HepG2 (cell line): ENCODE measurements around the gene NUP133. TPM values are rescaled to one million over a fixed set of nuclear protein-coding genes. Genes with fewer than 3 reads are reported as not detected.

Experiments used
- ADNP ChIP-seq: sonication (generic); formaldehyde crosslinking; IDR thresholded peaks from 2 replicates; pipeline ENCODE4 v1.4.0; 2020; ENCODE audit warnings: missing genetic modification reagents
- CBFB ChIP-seq: sonication (generic); formaldehyde crosslinking; IDR thresholded peaks from 2 replicates; pipeline ENCODE4 v1.4.0; 2020; ENCODE audit warnings: missing genetic modification reagents
- IRF1 ChIP-seq: sonication (generic); formaldehyde crosslinking; IDR thresholded peaks from 2 replicates; pipeline ENCODE4 v1.4.0; 2020; ENCODE audit warnings: low read depth, mild to moderate bottlenecking, missing genetic modification reagents
- ISL2 ChIP-seq: sonication (generic); formaldehyde crosslinking; IDR thresholded peaks from 2 replicates; pipeline ENCODE4 v1.5.0; 2020; ENCODE audit warnings: missing genetic modification reagents
- KLF12 ChIP-seq: sonication (generic); formaldehyde crosslinking; IDR thresholded peaks from 2 replicates; pipeline ENCODE4 v1.4.0; 2020; ENCODE audit warnings: missing genetic modification reagents, borderline replicate concordance
- MAFG ChIP-seq: sonication (generic); formaldehyde crosslinking; IDR thresholded peaks from 2 replicates; pipeline ENCODE4 v1.5.1; 2020; ENCODE audit warnings: mild to moderate bottlenecking, missing genetic modification reagents
- MYNN ChIP-seq: sonication (generic); formaldehyde crosslinking; IDR thresholded peaks from 2 replicates; pipeline ENCODE4 v1.4.0; 2020; ENCODE audit warnings: mild to moderate bottlenecking, low read depth, missing genetic modification reagents
- PCBP1 ChIP-seq: fragments of 200-400 bp; formaldehyde crosslinking; IDR thresholded peaks from 2 replicates; pipeline ENCODE4 v1.6.1; 2017; ENCODE audit warnings: mild to moderate bottlenecking, low read depth, low read length, borderline replicate concordance
- PLSCR1 ChIP-seq: sonication (generic); formaldehyde crosslinking; IDR thresholded peaks from 2 replicates; pipeline ENCODE4 v1.5.0; 2020; ENCODE audit warnings: missing genetic modification reagents, mild to moderate bottlenecking, borderline replicate concordance
- POGZ ChIP-seq: sonication (generic); formaldehyde crosslinking; IDR thresholded peaks from 2 replicates; pipeline ENCODE4 v1.4.0; 2020; ENCODE audit warnings: mild to moderate bottlenecking, missing genetic modification reagents
- THRA ChIP-seq: sonication (generic); formaldehyde crosslinking; IDR thresholded peaks from 2 replicates; pipeline ENCODE4 v1.4.0; 2020; ENCODE audit warnings: missing genetic modification reagents, borderline replicate concordance
- USF2 ChIP-seq, 2 experiments: sonication (generic) in 1 of 2; formaldehyde crosslinking in 1 of 2; IDR thresholded peaks; 2 replicates each; pipeline versions ENCODE4 v1.5.1 to v1.6.1; 2011 to 2020; ENCODE audit warnings: borderline replicate concordance in 1 of 2, low read depth in 1 of 2, low read length in 1 of 2, mild to moderate bottlenecking in 1 of 2, missing genetic modification reagents in 1 of 2, moderate library complexity in 1 of 2
- ZNF589 ChIP-seq: sonication (generic); formaldehyde crosslinking; conservative IDR thresholded peaks from 2 replicates; pipeline ENCODE4 v1.8.0; 2022; ENCODE audit warnings: mild to moderate bottlenecking, moderate library complexity, missing genetic modification reagents
- ZNF605 ChIP-seq: sonication (generic); formaldehyde crosslinking; IDR thresholded peaks from 2 replicates; pipeline ENCODE4 v1.8.0; 2022; ENCODE audit warnings: mild to moderate bottlenecking, missing genetic modification reagents
- ZNF646 ChIP-seq: sonication (generic); formaldehyde crosslinking; IDR thresholded peaks from 2 replicates; pipeline ENCODE4 v1.9.0; 2021; ENCODE audit warnings: mild to moderate bottlenecking, missing genetic modification reagents
- ZNF782 ChIP-seq: sonication (generic); formaldehyde crosslinking; IDR thresholded peaks from 2 replicates; pipeline ENCODE4 v1.4.0; 2020; ENCODE audit warnings: missing genetic modification reagents, mild to moderate bottlenecking, borderline replicate concordance
- ZNF83 ChIP-seq: sonication (generic); formaldehyde crosslinking; IDR thresholded peaks from 2 replicates; pipeline ENCODE4 v1.4.0; 2020; ENCODE audit warnings: missing genetic modification reagents, mild to moderate bottlenecking, borderline replicate concordance
- ZNF841 ChIP-seq: sonication (generic); formaldehyde crosslinking; IDR thresholded peaks from 2 replicates; pipeline ENCODE4 v1.8.1; 2023; ENCODE audit warnings: missing genetic modification reagents, borderline replicate concordance
- polyA plus RNA-seq, 8 experiments: library from polyadenylated mRNA; depleted of rRNA in 3 of 8; stranded (reverse) in 7 of 8; unstranded in 1 of 8; fragments of >200 nt; fragmentation: Illumina TruSeq in 4 of 8; extraction: Trizol in 4 of 8; gene quantifications; 2 replicates each; pipeline versions ENCODE4 v1.2.1 to v1.2.3, GENCODE V29; 2011 to 2016; ENCODE audit warnings: low read depth in 4 of 8, missing spikeins in 1 of 8, mixed read lengths in 1 of 8; ENCODE audit not compliant: insufficient read depth in 1 of 8
- total RNA-seq, 5 experiments: library from RNA; depleted of rRNA; stranded (reverse); fragments of >200 nt; fragmentation: Illumina TruSeq; extraction: Trizol; gene quantifications; 2 replicates each; pipeline ENCODE4 v1.2.3, GENCODE V29; 2016; ENCODE audit warnings: low read depth in 1 of 5

NUP133 gene
- total and polyA plus RNA-seq, 2 of the 13 experiments (the other 11 are each of a cell fraction or from before 2014, with no cell fraction given) = 17.7 to 45.6 TPM

GRCh38 chr1:229430761-229431283 is 77.3 kb downstream of the NUP133 start (continued):
- TF ChIP-seq ZNF646 (no peak), ZNF841 (CRISPR knock-in tag) (no peak), ADNP (CRISPR knock-in tag) (no peak), PLSCR1 (CRISPR knock-in tag) (no peak), PCBP1 (no peak), KLF12 (CRISPR knock-in tag) (no peak), ISL2 (CRISPR knock-in tag) (peak; percentile 23; the same call in 1 of the 2 replicates), ZNF83 (CRISPR knock-in tag) (no peak), POGZ (CRISPR knock-in tag) (no peak), IRF1 (CRISPR knock-in tag) (no peak), THRA (CRISPR knock-in tag) (peak; percentile 65), MYNN (CRISPR knock-in tag) (no peak), USF2 (IDR thresholded peaks at IDR 0.05; ENCODE audit: low read depth, low read length) (no peak), USF2 (CRISPR knock-in tag; IDR thresholded peaks at IDR 0.05; ENCODE audit: borderline replicate concordance) (no peak), ZNF589 (CRISPR knock-in tag) (no peak), CBFB (CRISPR knock-in tag) (no peak), ZNF605 (CRISPR knock-in tag) (no peak), MAFG (CRISPR knock-in tag) (no peak), ZNF782 (CRISPR knock-in tag) (no peak)
